ENCODE measurements around the gene CRY2. TPM values are rescaled to one million over a fixed set of nuclear protein-coding genes. Genes with fewer than 3 reads are reported as not detected.

CRY2 gene
- total RNA-seq, 2 experiments from 2014 or later = 248 TPM

DNA sequence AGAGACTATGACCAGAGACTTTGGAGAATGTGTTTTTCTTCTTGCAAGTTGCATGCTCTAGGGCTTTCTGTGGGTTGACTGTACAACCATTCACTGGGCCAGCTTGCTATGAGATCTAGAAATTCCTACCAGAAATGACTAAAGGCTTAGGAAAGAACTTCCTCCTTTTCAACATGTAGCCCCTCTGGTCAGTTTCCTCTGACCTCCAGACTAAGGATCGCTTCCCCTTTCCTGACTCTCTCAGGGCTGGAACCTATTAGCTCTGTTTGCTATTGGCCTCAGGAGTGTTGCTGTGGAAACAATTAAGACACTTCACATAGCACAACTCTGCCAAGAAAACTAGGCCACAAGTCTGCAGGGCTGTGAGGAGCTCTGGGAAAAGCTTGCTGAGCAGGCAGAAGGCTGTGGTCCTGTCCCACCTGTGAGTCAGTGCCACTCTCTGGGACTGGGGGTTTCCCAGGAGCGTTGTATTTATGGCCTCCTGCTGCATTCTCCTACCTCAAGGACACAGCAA lies 10.7 kb downstream of the CRY2 start:
- Histone ChIP-seq H3K27ac (ENCODE audit: low read depth in 1 of 2, low read length in 2 of 2) (no peak overlapping the region), H3K9me3 (ENCODE audit: control insufficient read depth in 1 of 2, insufficient read depth in 1 of 2, low read length in 2 of 2) (no peaks in the 10 kb centered on the region), H3K4me3 (ENCODE audit: low read length) (no peak overlapping the region), H3K27me3 (ENCODE audit: control insufficient read depth in 1 of 2, insufficient read depth in 2 of 2, low read length in 2 of 2) (no peaks in the 10 kb centered on the region), H3K4me1 (ENCODE audit: insufficient read depth, low read length) (peaks cover 3% of the 10 kb centered on the region), H3K36me3 (ENCODE audit: insufficient read depth, low read length) (peaks cover 79% of the 10 kb centered on the region)
- CTCF ChIA-PET = no interaction called here
- ATAC-seq (ENCODE audit: poor library complexity) (no peak), DNase-seq (peak in 2 of 14 experiments; percentile 40 to 45)
- Mint-ChIP-seq H3K27ac (no peak overlapping the region), H3K27me3 (no peaks in the 10 kb centered on the region), H3K9me3 (no peaks in the 10 kb centered on the region), H3K36me3 (ENCODE audit: low read depth) (peaks cover 79% of the 10 kb centered on the region), H3K4me3 (no peak overlapping the region), H3K4me1 (ENCODE audit: low read depth) (no peaks in the 10 kb centered on the region)
- TF ChIP-seq, protein P1, sequence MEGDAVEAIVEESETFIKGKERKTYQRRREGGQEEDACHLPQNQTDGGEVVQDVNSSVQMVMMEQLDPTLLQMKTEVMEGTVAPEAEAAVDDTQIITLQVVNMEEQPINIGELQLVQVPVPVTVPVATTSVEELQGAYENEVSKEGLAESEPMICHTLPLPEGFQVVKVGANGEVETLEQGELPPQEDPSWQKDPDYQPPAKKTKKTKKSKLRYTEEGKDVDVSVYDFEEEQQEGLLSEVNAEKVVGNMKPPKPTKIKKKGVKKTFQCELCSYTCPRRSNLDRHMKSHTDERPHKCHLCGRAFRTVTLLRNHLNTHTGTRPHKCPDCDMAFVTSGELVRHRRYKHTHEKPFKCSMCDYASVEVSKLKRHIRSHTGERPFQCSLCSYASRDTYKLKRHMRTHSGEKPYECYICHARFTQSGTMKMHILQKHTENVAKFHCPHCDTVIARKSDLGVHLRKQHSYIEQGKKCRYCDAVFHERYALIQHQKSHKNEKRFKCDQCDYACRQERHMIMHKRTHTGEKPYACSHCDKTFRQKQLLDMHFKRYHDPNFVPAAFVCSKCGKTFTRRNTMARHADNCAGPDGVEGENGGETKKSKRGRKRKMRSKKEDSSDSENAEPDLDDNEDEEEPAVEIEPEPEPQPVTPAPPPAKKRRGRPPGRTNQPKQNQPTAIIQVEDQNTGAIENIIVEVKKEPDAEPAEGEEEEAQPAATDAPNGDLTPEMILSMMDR (IDR thresholded peaks at IDR 0.05) = no peak
- POLR2A ChIA-PET = no interaction called here
- intact Hi-C loops (cut with DNase I, micrococcal nuclease) = no loop called here

DNA sequence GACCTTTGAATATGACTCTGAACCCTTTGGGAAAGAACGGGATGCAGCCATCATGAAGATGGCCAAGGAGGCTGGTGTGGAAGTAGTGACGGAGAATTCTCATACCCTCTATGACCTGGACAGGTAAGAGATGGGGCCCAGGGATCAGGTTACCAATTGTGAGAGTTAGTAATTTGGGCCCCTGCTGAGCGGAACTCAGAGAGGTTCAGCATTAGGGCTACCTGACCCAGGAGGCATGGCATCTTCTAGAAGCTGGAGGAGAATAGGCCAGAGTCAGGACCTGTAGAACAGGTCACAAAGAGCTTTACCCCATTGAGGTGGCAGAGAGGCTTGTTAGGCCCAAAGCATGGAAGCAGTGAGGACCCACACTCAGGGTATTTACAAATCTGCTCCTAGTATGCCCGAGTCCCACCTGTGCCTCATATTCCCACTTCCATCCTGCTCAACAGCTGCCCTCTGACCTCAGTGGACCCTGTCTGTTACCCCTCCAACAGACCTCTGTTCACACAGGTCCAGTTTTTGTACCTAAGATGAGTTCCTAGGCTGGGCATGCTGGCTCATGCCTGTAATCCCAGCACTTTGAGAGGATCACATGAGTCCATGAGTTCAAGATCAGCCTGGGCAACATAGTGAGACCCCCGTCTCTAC lies 11.6 kb downstream of the CRY2 start:
- Histone ChIP-seq H3K36me3 (ENCODE audit: insufficient read depth, low read length) (peaks cover 83% of the 10 kb centered on the region), H3K4me3 (ENCODE audit: low read length) (no peak overlapping the region), H3K9me3 (ENCODE audit: control insufficient read depth in 1 of 2, insufficient read depth in 1 of 2, low read length in 2 of 2) (no peaks in the 10 kb centered on the region), H3K27me3 (ENCODE audit: control insufficient read depth in 1 of 2, insufficient read depth in 2 of 2, low read length in 2 of 2) (no peaks in the 10 kb centered on the region), H3K4me1 (ENCODE audit: insufficient read depth, low read length) (peaks cover 2% of the 10 kb centered on the region), H3K27ac (ENCODE audit: low read depth in 1 of 2, low read length in 2 of 2) (no peak overlapping the region)
- Mint-ChIP-seq H3K36me3 (ENCODE audit: low read depth) (peaks cover 88% of the 10 kb centered on the region), H3K27ac (no peak overlapping the region), H3K4me1 (ENCODE audit: low read depth) (no peaks in the 10 kb centered on the region), H3K27me3 (no peaks in the 10 kb centered on the region), H3K4me3 (no peak overlapping the region), H3K9me3 (no peaks in the 10 kb centered on the region)
- TF ChIP-seq, protein P1 (IDR thresholded peaks at IDR 0.05) = no peak
- DNase-seq = no peak
- no peak for ATAC-seq (ENCODE audit: poor library complexity)
- POLR2A ChIA-PET = no interaction called here
- CTCF ChIA-PET = no interaction called here
- intact Hi-C loops (cut with DNase I, micrococcal nuclease) = no loop called here

DNA sequence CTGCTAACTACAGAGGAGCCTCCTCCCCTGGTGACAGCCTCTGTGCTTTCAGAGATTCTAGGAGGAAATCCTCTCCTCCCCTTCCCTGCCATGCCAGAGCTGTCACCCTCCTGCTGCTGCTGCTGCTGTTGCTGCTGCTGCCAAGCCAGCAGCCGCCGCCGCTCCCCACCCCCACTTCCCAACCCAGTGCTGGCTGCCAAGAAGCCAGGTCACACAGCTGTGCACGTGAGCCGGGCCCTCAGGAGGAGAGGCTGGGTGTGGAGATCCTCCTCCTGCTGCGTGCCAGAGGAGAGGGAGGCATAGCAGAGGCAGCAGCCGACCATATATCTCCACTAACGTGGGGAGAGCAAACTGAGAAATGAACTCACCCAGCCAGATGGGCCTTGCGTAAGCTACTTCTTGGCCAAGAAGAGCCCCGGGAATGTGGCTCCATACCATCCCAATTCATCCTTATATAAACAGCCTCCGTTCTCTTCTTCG lies 12.4 kb downstream of the CRY2 start:
- Mint-ChIP-seq H3K4me1 (ENCODE audit: low read depth) (no peaks in the 10 kb centered on the region), H3K9me3 (no peaks in the 10 kb centered on the region), H3K27ac (no peak overlapping the region), H3K4me3 (no peak overlapping the region), H3K36me3 (ENCODE audit: low read depth) (peaks cover 92% of the 10 kb centered on the region), H3K27me3 (no peaks in the 10 kb centered on the region)
- intact Hi-C loops (cut with DNase I, micrococcal nuclease) = no loop called here
- no peak overlapping the region for H3K4me3 ChIP-seq (ENCODE audit: low read length)
- no peak overlapping the region for H3K27ac ChIP-seq (ENCODE audit: low read depth in 1 of 2, low read length in 2 of 2)
- no peaks in the 10 kb centered on the region for H3K9me3 ChIP-seq (ENCODE audit: control insufficient read depth in 1 of 2, insufficient read depth in 1 of 2, low read length in 2 of 2)
- CTCF ChIA-PET = interaction anchor here (1.3 kb wide), 1 partner anchor 88 kb away, joined by 5 read pairs; no protein-coding TSS in a partner anchor
- no peak for DNase-seq
- no peaks in the 10 kb centered on the region for H3K27me3 ChIP-seq (ENCODE audit: control insufficient read depth in 1 of 2, insufficient read depth in 2 of 2, low read length in 2 of 2)
- TF ChIP-seq, protein P1 (IDR thresholded peaks at IDR 0.05) = no peak
- no peak for ATAC-seq (ENCODE audit: poor library complexity)
- H3K36me3 ChIP-seq (ENCODE audit: insufficient read depth, low read length) = peaks cover 89% of the 10 kb centered on the region
- H3K4me1 ChIP-seq (ENCODE audit: insufficient read depth, low read length) = no peaks in the 10 kb centered on the region
- POLR2A ChIA-PET = no interaction called here

Measured in CD4-positive, alpha-beta T cell (primary cell).